GM03348 (cell line): ENCODE measurements around the gene DBH.
"Not testable (repeated sequence)": the region's sequence is repeated elsewhere in the genome, so short reads cannot be mapped to it uniquely, and the experiment has no call there.

Experiments
- DNase-seq: peaks from one replicate; pipeline ENCODE4 v3.0.0; 2012; ENCODE audit warnings: low spot score

The DBH gene

DNA sequence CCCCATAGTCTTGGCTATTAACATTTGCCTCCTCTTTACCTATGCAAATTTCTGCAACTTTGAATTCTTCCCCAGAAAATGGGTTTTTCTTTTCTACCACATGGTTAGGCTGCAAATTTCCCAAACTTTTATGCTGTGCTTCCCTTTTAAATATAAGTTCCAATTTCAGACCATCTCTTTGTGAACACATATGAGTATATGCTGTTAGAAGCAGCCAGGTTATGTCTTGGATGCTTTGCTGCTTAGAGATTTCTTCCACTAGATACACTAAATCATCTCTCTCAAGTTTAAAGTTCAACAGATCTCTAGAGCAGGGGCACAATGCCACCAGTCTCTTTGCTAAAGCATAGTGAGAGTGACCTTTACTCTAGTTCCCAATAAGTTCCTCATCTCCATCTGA is 10.2 kb upstream of the DBH start:
- not testable (repeated sequence) for DNase-seq

DNA sequence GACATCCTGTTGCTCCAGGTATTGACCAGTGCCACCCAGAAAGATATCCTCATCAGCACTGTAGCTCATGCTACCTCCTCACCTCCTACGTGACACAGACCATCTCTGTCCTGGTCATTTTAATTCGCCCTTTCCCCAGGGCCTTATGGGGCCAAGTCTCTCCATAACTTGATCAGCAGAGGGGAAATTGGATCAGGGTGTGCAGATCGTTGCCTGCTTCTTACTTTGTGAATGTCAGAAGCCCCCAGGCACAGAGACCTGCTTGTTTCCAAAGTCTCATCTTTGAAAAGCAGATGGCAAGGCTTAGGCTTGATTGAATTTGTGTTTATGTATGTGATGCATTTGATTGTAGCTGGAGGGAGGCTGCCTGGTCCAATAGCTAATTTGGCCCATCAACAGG is 8.8 kb upstream of the DBH start:
- no peak for DNase-seq

DNA sequence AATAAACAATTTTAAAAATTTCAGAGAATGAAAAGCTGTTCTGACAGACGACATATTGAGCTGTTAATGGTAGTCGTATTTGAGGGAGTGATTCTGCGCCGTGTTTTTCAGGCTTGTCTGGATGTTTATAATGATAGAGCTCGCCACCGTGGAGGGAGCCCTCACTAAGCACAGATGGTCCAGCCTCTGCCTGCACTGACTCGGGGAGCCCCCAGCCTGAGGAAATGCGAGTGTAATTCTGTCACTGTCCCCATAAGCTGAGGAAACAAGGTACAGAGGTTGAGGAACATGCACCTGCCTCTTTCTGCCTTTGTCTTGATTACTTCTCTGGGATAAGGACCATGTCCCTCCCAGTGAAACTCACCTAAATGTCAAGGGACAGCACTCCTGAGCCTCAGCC is 7.4 kb upstream of the DBH start:
- no peak for DNase-seq

DNA sequence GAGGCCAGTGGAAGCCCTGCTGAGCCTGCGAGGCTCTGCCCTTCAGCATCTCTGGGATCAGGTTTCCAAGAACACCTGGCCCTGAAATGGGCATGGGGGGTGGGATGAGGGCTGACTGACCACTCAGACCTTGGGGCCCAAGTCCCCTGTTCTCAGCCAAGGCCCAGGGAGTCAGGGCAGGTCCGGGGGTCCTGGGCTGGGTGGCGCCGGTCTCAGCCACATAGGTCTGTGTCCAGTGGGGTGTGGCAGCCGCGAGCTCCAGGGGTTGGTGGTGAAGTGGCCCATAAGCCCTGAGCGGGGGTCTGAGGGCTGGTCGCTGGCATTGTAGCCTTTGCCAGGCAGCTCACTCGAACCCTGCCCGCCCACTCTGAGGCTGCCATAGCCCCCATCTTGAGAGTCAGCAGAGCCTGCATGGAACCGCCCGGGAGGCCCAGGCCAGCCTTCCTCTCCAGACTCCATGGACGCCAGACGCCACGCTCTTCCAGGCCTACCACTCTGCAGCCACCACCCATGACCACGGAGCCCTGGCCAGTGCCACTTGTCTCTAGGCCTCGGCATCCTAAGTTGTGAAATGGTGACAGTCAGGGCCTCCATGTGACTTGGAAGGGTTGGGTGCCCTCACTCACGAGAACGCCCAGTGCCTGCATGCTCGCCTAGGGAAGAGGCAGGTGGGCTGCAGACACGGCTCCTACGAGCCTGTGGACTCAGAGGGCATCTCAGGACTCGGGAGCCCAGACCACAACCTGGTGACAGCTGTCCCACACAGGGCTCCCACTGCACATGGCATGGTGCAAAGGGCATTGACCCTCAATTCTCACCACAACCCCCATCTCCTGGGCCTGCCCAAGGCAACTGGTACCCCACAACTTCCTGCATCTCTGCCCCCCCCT is 6.7 kb upstream of the DBH start:
- DNase-seq, result no peak

DNA sequence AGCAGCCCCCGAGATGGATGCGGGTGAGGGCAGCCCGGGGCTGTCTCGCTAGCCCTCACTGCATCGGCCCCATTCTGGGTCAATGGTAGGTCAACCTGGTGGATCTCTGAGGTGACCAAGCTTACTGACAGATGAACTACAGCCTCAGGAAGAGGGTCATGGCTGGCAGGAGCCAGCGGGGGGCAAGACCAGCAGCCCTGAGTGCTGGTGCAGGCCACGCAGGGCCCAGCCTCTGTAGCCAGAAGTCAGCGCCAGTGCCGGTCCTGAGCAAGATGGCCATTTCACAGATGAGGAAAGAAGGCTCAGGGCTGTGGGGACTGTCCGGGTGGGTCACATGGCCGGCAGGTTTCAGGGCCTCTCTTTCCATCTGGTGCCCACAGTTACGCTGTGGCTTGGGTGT is 5.1 kb upstream of the DBH start:
- no peak for DNase-seq

DNA sequence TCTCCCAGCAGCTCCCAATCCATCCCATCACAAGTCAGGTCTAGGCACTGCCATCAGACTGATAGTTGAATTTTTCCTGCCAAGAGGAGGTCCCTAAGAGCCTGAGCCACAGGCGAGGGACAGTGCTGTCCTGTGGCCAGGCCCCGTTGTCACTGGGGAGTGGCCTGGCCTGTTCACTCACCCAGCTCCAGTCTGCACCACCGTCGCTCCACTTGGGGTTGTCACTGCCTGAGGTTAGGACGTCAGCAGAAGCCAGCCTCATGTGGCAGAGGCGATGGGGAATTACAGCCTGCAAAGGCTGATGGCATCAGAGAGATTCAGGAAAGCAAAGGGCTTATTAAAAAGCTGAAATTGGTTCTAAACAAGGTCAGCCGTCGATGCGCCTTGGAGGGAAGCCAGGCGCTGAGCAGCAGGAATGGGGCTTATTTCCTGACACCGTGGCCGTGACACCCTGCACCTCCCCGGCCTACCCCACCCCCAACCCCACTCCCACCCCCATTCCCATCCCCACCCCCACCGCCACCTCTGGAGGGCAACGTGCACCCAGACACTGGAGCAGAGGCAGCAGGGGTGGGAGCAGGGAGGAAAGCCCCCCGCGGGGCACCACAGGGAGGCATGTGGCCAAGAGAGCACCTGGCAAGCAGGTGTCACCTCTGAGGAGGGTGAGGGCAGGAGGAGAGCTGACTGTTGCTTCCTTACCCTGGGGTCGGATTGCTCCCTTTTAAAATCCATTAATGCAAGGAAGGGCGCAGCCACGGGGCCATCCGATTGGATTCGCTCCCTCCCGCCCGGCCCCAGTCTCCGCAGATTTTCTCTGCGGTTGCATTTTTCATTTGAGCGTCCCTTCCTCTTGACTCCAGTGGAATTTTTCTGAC is 3.1 kb upstream of the DBH start:
- no peak for DNase-seq

- DNase-seq, result no peak
Observed at GRCh38 chr9:133633681-133634080, 2.5 kb upstream of the DBH start.

DNA sequence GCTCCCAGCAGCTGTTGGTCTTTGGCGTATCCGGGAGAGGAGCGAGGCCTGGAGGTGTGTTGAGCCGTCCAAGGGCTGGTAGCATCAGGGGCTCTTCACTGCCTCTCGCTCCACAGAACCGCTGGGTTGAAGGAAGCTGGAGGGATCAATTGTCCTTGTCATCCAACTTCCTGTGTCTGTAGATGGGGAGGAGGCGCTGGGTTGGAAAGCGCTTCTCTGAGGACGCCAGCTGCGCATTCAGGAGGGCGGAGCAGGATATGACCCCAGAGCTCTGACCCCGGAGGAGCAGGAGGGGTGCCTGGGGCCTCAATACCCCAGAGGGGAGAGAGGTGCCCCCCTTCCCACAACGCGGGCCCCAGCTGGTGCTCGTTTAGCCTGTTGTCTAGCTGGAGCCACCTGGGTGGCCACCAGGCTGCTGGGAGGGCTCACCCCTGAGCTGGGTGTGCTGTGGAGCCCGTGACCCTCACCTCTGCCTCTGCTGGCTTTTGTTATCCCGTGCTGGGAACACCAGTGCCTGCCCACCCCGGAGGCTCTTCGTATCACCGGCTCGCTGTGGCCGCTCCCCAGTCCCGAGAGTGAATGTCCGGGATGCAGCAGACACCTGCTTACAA is 2.0 kb upstream of the DBH start:
- DNase-seq, result no peak

DNA sequence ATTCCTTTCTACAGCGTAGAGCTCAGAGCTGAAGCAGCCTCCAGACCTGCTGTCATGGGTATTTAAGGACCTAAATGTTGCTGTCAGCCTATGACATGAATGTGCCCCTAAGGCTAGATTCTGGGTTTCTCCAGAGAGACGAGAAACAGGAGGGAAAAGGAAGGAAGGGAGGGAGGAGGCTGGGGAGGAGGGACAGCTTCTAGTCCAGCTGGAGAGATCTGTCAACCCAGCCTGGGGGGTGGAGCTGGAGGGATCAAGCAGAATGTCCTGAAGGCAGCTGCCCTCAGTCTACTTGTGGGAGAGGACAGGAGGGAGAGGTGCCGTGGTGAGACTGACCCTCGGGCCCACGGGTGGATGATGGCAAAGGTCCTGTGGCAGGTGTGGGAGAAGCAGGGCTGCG is 1.1 kb upstream of the DBH start:
- DNase-seq, result no peak

GRCh38 chr9:133636902-133637301 is 739 bp downstream of the DBH start:
- no peak for DNase-seq

DNA sequence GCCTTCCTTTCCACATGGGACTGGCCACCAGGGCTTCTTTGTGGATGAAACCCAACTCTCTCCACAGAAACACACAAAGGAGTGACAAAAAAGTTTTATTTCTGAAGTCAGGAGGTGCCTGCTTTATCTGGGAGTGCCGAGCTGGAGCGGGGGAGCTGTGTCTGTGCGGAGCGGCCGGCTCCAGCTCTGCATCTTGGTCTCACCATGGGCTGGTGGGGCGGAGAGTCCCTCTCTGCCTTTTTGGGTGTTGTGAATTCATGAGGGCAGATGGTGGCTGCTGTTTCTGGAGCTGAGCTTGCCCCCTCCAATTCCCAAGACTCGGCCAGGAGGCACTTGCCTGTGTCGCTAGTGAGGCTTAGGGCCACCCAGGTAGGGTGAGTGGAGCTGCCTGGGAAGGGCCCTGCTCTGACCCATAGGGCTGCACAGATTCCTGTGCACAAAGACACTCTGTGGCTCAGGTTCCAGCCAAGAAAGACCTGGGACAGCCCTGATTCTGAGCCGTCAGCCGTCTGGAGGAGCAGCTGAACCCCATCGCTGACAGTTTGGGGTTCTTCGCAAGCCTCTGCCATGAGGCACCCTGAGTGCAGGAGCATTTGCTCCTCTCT is 1.4 kb downstream of the DBH start:
- no peak for DNase-seq

DNA sequence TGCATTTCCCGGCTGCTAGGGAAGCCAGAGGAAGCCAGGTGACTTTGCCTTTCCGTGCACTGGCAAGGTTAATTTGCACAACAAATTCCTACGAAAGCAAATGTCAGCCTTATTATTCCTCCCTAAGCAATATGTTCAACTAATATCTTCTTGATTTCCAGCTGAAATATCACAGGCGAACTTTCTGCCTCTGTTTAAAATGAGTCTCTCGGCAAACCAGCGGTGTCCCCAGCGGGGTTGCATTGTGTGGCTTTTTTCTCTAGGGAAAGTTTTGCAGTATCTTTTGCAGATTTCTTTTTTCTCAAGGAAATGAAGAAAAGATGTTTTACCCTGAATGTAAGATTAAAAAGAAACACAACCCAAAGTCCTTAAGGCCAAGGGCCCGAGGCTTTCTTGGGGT is 1.9 kb downstream of the DBH start:
- no peak for DNase-seq

GRCh38 chr9:133638711-133639110 is 2.5 kb downstream of the DBH start:
- no peak for DNase-seq

GRCh38 chr9:133639613-133640012 is 3.5 kb downstream of the DBH start:
- DNase-seq, result no peak

- DNase-seq, result no peak
Observed at GRCh38 chr9:133640160-133640559, 4.0 kb downstream of the DBH start.

- DNase-seq, result no peak
Observed at GRCh38 chr9:133640580-133641395, 4.6 kb downstream of the DBH start.

DNA sequence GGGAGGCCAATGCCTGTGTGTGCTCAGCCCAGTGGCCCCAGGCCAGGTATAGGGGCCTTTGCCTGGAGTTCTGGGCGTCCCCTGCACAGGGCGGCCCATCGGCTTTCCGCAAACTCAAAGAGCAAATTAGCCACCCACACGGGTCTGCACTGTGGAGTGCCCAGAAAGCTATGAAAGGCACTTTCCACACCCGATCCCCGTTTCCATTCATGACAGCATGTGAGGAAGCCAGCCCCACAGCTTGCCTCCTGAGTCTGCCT is 5.2 kb downstream of the DBH start:
- no peak for DNase-seq

- no peak for DNase-seq
Observed at GRCh38 chr9:133641861-133642595, 5.9 kb downstream of the DBH start.

DNA sequence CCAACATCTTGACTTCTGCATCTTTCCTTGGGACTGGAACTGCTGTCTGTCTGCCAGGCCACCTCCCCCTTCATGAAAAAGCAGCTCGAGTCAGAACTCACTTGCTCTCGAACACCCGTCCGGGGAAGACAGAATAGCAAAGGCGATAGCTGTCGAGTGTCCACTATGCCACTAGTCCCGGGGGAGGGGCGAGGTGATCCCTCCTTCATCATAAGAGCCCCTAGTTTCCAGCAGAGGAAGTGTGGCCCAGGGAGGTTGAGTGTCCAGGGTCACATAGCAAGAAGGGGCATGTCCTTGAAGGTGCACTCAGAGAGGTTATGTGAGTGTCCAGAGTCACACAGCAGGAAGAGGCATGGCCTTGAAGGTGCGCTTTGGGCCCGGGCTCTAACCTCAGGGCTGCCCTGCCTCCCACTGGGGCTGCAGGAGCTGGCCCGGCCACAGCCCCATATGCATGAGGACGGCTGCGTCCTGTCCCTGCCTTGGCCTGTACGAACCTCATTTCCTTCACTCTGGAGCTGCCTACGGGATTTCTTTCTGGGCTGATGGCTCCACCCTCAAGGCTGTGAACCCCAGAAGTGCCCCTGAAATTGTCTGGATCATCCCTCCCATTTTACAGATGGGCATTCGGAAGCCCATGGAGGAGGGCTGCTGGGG is 6.7 kb downstream of the DBH start:
- DNase-seq, result no peak

GRCh38 chr9:133643362-133643755 is 7.2 kb downstream of the DBH start:
- DNase-seq, result no peak
